HPDE6-E6E7 (cell line): ENCODE data around the gene CALHM3.
"Not testable (repeated sequence)": the region's sequence is repeated elsewhere in the genome, so short reads cannot be mapped to it uniquely, and the experiment has no call there.

Experiments used
- DNase-seq: peaks from one replicate; pipeline ENCODE4 v3.0.0; 2011; ENCODE audit warnings: missing footprints; ENCODE audit errors: extremely low spot score

CALHM3 gene

DNA sequence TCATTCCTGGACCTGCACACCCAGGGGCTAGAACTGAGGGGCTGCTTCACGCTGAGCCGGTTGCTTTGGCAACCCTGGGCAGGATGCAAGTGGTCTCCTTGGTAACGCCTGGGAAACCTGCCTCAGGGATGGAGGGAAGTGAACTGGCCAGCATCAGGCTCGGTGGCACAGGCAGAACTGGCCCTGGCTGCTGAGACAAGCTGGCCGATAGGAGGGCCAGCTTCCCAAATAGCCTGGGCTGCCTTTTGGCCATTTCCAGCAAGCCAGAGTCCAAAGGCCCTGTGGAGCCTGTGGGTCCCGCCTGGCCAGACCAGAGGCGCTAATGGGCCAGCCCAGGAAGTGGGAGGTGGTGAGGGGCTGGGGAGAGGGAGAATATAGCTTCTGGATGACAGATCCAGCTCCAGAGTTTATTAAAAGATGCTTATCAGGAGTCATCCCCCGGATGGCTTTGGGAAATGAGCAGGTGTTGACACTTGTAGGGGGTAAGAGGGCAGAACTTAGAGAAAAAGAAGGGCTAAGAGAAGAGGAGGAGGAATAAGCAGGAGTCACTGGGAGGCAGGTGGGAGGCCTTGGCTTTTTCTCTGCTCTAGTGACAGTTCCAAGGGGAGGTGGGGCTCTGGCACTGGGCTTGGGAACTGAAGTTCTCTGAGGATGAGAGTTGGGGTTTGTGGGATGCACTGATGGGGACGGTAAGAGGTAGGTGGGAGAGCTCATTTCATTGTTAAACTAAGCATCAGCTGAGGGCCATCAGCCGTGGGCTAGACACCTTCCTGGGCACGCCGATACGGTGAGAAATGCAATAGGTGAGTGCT lies 24.0 kb upstream of the CALHM3 start:
- no peak for DNase-seq

DNA sequence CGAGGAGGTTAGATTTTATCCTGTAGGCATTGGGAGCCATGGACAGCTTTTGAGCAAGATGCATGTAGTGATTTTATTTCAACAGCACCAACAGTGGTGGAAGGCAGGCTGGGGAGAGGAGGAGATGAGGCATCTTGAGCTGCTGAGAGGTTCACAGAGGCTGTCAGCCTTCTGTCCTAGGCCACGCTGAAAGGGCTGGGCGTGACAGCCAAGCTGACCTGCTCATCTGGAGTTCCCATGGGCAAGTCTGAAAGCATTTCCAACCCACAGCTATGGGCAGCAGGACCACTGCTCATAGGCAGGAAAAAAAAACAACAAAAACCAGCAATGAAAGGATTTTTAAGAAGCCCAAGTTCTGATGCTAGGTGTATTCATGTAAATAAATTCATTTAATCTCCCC lies 22.1 kb upstream of the CALHM3 start:
- no peak for DNase-seq

- no peak for DNase-seq
Observed at GRCh38 chr10:103500481-103500880, 21.4 kb upstream of the CALHM3 start.

DNA sequence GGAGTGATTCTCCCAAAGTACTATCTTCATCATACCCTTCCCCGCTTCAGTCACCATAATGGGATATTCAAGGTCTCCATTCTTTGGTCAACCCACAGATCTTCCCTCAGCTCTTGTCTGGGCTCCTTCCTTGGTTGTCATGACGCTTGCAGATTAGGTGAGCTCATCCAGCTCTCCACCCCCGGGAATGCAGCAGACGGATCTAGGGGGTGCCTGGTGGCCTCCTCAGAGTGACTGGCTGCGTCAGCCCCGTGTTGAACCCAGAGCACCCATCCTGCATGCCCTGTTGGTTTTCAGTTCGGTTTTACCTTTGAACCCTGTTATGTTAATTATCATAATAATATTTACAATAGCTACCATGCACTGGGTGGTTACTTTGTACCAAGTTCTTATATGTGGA lies 20.8 kb upstream of the CALHM3 start:
- no peak for DNase-seq

DNA sequence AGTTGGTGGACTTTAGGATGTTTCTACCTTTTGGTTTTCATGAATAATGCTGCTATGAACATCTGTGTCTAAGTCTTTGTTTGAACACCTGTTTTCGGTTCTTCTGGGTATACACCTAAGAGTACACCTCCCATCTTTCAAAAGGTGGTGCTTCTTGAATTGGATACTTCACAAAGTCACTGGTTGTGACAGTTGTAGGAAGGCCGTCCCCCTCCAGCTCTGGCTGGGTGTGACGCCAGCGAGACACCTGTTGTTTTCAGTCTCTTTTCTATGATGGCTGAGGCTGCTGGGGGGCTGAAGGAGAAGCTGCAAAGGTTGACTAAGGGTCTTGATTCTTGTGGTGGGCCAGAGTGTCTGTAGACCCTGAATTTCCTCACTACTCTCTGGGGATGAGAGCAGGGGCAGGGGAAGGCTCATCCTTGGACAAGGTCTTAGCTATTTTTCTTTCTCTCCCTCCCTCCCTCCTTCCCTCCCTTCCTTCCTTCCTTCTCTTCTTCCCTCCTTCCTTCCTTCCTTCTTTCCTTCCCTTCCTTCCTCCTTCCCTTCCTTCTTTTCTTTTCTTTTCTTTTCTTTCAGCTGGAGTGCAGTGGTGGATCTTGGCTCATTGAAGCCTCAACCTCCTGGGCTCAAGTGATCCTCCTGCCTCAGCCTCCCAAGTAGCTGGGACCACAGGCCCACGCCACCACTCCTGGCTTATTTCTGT lies 20.0 kb upstream of the CALHM3 start:
- DNase-seq: no peak

GRCh38 chr10:103497161-103497915 lies 18.3 kb upstream of the CALHM3 start:
- no peak for DNase-seq

DNA sequence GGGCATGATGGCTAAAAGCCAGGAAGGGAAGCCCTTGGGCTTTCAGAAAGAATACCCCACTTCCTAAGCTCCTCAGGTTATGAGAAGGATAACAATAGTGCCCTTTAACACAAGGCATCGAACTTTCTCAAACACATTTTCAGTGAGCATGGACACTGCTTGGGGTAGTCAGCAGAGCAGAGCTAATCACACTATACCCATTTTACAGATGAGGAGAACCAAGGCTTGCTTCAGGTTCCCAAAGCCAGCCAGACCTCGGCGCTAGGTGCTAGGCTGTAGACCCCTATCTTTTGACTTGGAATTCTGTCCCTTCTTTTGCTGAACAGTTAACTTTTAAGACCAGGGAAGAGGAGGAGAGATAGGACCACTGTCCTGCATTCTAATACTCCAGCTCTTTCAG lies 16.3 kb upstream of the CALHM3 start:
- DNase-seq: no peak

GRCh38 chr10:103493916-103494877 lies 15.2 kb upstream of the CALHM3 start:
- peak; percentile 31 for DNase-seq

DNA sequence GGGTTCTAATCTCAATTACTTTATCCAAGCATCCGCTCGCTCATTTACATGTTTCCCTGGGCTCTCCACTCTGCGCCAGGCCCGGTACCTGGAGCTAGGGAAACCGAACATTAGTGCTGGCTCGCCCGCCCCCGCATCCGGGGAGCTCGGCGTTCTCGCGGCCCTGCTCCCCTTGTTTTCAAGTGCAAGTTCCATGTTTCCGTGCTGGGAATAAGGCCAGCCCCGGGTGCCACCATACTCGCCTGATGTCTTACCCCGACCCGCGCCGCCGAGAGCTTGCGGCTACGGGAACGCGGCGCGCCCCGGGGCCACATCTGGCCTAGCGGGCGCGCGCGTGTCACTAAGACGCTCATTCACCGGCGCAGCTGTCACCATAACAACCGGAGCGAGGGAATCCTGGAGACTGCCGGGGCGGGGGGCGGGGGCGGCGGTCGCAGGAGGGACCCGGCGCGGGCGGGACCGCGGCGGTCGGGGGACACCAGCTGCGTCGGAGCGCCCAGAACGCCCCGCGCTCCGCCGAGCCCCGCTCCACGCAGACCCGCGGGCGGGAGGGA lies 14.4 kb upstream of the CALHM3 start, which contains the start of gene NEURL1:
TSS of gene NEURL1 (plus strand) at position 344 of the 554 bp plus-strand sequence. CDS start 683 bp downstream, outside the sequence.
- DNase-seq: no peak

DNA sequence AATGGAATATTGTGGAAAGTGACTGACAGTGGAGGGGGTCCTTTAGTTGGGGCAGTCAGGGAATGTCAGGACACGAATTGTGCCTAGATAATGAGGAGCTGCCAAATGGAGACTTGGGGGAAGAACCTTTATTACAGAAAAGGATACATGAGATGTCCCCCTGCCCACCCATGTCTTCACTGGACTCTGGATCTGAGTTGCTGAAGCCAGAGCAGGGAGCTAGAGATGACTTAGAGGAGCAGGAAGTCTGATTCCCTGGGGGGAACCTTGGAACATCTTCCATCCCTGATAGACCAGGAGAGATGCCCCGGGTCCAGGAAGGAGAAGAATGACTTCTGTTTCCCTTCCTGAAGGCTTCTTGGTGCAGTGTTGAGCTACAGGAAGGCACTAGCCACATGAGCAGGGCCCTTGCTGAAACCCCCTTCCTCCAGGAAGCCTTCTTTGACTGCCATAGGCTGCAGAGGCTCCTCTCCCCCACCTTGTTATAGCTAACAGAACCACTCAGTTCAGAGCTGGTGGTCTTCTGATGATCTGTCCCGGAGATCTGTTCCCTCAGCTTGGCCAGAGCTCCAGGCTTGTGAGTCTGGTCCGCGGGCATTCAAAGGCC lies 13.7 kb upstream of the CALHM3 start:
- DNase-seq: no peak

DNA sequence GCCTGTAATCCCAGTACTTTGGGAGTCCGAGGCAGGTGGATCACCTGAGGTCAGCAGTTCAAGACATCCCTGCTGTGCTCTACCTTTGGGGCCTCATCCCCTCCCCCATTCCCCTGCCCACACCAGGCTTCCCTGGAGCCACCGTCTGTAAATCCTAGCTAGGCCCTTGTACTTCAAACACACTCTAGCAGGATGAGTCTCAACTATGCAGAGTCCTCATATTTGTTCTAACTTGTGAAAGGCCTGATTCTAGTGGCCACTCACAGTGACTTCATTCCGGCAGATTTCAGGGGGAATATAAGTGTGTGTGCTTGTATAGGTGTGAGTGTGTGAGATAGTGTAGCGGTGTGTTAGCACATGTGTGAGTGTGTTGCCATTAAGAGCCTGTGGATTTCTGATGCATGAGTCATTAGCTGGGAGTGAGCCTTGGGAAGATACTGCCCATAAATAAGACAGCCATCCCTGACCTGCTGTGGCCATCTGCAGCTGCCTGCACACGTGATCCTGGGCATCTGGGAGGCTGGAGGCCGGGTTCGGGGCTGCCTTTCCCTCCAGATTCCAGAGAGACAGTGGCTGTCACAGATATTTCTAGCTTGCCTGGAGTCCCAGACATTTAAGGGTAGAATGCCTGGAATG lies 12.8 kb upstream of the CALHM3 start:
- peak; percentile 71 for DNase-seq

- DNase-seq: no peak
Observed at GRCh38 chr10:103490986-103491314, 11.9 kb upstream of the CALHM3 start.

- DNase-seq: no peak
Observed at GRCh38 chr10:103487410-103487708, 8.3 kb upstream of the CALHM3 start.

DNA sequence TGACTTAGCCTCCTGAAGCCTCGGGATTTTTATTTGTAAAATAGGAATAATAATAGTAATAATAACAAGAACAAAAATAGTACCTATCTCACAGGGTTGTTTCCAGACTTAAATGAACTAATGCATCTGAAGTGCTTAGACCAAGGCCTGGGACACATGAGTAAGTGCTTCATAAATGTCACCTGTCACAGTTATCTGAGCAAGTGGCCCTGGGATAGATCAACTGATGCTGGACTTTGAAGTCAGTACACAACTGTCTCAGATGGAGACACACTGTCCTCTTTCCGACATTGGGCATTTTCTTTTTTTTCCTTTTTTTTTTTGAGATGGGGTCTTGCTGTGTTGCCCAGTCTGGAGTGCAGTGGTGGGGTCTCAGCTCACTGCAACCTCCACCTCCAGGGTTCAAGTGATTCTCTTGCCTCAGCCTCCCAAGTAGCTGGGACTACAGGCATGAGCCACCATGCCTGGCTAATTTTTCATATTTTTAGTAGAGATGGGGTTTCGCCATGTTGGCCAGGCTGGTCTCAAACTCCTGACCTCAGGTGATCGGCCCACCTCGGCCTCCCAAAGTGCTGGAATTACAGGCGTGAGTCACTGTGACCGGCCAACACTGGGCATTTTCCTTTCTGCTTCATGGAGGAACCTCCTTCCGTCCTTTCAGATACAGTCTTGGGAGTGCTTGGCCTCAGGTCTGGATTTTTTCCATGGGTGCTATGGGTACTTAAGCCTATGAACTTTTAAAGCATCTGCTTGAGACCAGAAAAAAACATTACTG lies 7.8 kb upstream of the CALHM3 start:
- not testable (repeated sequence) for DNase-seq

GRCh38 chr10:103481974-103482531 lies 3.0 kb upstream of the CALHM3 start:
- peak; percentile 66 for DNase-seq

GRCh38 chr10:103480521-103480920 lies 1.5 kb upstream of the CALHM3 start:
- DNase-seq: no peak

GRCh38 chr10:103478671-103479070 lies 369 bp downstream of the CALHM3 start:
- DNase-seq: no peak

DNA sequence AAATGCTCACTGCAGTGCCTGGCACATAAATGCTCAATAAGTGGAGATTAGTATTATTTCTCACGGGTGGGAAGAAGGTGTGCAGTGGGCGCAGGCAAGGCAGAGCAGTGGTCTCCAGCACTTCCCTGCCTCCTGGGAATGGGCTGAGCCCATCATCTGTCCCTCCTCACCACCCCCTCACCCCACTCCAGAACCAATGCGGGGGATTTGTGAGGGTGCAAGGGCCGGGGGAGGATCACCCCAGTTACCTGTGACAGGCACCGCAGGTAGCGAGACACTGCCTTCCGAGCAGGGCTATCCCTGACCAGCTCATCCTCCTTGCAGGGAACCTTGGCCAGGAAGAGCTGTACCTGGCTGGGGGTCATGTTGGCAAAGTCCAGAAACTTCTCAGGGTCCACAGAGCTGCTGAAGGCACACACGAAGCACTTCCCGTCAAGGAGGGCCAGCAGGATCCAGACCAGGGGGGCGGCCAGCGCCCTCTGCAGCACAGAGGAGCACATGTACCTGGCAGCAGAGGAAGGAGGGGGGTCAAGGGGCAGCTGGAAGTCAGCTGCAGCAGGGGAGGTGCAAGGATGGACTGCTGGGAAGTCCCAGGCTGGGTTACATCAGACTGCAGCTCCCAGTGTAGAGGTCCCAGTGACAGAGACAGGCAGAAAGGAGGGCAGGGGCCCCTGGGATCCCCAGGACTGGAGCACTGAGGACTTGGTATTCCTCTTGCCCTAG lies 2.8 kb downstream of the CALHM3 start:
- DNase-seq: no peak

DNA sequence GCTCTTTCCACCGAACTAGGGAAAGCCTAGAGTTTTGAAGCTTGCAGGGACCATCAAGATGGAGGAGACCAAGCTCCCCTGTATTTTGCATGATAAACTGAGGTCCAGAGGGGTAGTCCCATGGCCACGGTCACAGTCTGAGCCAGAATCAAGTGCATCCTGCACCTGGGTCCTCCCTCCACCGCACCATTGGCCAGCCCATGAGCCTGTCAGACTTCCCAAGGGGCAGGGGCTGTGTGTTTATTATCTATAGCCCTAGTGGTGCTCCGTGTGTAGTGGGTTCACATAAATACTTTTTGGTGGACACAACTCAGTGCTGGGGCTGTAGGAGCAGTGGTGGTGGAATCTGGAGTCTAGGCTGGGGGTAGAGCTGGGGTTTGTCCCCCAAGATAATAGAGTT lies 3.6 kb downstream of the CALHM3 start:
- no peak for DNase-seq
